Measurements from ENCODE around the gene GNAO1.

The GNAO1 gene

DNA sequence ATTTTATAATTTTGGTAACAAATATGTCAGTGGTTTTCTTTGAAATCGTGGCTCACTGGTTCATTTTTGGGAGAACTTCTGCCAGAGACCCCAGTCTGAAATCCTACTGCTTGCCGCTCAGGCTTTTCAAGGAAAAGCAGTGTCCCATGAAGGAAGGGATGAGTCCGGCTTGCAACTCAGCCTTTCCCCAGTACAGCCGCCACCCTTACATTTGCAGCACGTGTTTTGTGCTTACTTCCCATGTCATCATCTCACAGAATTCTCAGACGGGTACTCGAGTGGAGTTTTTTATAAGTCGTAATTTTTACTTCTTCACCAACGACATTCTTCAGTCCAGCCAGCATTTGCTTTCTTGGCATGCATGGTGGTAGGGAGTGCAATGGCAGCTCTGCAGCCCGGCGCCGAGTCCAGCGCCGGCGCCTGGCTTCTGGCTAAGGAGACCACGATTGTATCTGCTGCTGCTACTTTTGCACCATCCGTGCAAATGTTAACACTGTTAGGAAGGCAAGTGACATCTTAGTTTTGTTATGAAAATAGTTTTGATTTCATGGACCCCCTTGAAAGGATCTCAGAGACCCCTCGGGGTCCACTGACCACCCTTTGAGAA lies 123.1 kb downstream of the GNAO1 start:
- no peak for DNase-seq (ENCODE audit: low read depth)

DNA sequence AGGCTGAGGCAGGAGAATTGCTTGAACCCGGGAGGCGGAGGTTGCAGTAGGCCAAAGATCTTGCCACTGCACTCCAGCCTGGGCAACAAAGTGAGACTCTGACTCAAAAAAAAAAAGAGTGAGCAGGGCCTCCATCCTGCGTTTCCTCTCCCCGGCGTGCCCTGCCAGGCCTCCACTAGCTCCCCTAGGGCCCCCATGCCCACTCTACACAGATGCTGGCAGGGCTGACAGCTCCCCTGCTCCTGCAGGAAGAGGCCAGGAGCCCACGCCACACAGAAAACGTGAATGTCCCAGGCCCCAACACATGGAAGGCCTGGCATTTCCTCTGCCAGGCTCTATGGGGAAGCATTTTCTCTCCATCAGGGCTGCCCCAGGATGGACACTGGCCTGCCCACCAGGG lies 124.7 kb downstream of the GNAO1 start:
- no peak for DNase-seq (ENCODE audit: low read depth)

DNA sequence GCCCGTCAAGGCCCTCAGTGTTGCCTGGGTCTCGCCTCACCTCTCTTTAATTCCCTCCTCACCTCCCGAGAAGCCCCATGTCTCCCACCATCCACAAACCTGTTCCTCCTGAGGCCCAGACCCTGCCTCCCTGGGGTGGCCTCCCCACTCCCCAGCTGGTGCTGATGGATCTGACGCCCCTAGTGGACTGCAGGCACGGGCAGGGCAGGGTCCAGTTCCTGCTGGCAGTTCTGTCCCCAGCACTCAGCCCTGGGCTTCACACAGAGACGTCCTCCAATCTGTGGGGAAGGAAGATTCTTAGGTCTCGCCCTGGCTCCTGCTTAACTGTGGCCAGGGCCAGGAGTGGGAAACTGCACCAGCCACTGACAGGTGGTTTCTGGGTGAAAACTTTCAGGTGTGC lies 125.3 kb downstream of the GNAO1 start:
- no peak for DNase-seq (ENCODE audit: low read depth)

DNA sequence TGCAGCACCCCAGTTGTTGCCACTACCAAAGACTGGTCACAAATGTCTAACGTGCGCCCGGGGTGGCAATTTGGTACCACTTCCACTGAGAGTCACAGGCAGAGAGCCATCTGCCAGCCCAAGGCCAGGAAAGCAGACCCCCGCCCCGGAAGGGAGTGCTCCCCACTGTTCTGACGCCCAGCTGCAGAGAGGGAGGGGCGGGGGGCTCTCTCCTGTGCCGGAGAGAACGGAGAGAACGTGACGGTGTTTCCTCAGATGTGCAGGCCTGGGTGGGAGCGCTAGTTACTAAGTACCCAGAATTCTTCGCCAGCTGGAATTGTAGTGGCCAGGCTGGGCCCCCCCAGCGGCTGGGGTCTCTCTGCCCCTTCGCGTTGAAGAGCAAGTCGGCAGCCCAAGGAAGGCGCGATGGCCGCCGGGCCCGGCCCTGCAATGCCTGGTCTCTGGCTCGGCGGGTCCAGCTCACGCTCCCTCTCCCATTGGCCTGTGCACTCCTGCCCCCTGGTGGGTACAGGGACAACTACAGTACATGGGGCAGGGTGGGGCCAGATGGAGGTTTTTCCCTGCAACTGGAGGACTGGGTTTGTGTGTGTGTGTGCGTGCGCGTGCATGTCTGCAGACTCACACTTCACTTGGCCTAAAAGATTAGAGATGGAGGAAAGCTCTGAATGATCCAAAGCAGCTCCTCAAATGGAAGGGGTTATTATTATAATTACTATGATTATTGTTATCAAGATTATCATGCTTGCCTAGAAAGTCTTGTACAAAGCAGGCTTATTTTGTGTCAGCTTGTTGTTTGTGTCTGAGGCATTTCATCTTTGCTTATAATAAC lies 126.9 kb downstream of the GNAO1 start:
- peak; percentile 74 for DNase-seq (ENCODE audit: low read depth)

DNA sequence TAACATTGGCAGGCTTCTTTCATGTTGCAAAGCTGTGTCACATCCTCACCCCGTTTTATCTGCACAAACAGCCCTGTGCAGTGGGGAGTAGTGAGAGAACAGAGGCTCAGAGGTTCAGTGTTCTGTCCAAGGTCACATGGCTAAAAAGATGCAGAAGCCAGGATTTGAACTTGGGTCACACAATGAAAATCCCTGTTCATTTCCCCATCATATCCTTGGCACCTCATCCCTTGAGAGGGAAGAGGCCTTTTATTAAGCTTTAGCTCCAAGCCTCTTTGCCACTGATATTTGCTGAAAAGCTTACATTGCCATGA lies 127.5 kb downstream of the GNAO1 start:
- DNase-seq (ENCODE audit: low read depth) = no peak

DNA sequence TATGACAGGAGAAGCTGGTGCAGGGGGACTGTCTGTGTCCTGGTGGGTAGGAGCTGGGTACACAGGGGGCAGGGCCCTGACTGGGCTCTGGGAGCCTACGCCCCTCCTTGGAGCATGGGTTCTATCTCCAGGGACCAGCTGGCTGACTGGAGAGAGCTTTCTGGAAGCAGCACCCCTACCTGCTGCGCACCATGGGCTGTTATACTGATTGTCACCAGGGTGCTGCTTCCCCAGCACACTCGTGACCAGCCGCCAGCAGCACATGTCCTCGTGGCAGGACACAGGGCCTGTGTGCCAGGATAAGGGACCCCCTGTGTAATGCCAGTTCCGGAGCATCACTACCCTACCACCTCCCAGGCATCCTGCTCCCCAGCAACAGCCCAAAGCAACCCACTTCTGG lies 128.1 kb downstream of the GNAO1 start:
- no peak for DNase-seq (ENCODE audit: low read depth)

DNA sequence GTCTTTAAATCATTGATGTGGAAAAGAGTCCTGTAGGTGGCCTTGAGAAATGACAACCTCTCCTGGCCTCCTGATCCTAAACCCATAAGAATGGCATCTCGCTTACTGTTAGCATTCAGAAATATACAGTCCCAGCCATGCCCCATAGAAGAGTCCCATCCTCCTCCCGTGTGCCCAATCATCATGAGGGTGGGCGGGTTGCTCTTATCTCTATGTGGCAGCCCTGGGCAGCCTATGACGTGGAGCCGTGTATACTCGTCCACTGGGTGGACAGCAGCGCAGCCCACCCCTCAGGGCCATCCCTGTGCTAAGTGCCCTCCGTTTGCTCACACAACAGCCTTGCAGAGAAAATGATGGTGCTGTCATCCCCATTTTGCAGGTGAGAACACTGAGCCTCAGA lies 128.8 kb downstream of the GNAO1 start:
- DNase-seq (ENCODE audit: low read depth) = no peak

DNA sequence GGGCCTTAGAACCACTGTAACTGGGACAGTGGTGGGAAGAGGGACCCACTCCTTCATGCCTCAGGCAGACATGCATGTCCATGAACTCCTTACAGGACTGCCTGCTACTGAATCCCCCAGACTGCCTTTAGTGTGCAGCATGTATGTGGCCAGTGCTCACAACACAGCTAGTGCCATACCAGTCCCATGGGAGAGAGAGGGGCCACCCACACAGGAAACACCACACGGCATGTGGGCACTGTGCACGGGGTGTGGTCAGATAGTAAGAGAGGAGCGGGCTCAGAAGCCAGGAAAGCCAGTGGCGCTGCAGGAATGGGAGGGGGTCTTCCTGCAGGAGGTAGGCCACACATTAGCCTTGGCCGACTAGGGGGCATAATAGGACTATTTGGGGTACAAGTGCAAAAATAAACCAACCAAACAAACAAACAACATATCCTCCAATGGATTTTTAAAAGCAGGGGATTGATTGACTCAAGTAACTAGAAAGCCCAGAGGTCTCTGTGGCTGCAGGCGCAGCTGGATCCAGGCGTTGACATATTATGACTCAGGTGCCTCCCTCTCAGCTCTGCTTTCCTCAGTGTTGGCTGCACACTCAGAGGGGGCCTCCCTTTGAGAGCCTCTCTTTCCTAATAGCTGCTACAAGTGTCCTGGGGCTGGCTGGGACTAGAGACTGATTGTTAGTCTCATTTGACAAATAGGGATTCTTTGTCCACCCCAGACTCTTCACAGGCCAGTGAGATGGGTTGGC lies 129.7 kb downstream of the GNAO1 start:
- no peak for DNase-seq (ENCODE audit: low read depth)

DNA sequence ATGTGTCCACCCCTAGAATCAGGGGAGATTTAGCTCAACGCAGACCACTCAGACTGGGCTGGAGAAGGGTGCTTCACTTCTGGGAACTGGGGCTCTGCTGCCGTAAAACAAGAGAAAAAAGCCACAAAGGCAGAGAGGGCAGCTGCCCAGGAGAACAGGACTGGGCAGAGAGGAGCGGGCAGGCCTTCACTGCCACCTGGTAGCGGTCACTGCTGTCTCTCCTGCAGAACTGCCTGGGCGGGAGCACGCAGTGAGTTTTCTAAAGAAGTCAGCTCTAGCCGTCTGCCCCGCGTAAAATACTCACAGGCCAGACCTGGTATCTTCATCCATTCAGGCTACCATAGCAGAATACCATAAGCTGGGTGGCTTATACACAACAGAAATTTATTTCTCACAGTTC lies 130.3 kb downstream of the GNAO1 start:
- no peak for DNase-seq (ENCODE audit: low read depth)

DNA sequence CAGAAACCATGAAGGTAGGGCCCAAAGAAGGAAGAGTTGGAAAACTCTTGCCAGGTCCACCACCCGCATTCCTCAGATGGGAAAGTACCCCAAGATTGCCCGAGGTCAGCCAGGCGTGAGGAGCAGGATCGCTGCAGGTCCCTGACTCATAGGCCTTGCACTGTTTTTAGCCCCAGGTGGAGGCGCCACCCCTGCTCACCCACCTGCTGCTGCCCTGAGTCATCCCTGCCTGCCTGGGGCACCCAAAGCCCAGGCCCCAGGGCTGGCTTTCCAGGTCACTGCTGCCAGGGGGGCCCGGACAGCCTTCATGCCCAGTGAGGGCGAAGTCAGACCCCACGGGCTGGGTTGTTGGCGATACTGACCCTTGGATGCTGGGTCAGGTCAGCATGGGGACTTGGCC lies 133.1 kb downstream of the GNAO1 start:
- DNase-seq (ENCODE audit: low read depth) = no peak

DNA sequence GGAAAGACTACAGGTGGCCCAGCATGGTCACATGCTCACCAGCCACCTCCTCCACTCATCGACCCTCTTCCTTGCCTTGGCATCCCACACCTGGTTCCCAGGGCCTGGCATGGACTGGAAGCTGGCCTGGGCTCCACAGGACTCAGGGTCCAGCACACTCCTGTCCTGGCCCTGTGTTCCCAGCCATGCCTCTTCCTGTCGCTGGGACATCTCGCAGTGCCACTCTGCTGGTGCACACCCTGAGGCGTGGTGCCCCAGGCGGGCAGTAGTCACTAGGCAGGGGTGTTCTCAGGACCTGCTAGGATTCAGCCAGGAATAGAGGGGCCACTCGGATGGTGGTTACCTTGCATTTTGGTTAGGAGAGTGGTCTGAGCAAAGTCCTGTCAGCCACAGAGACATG lies 134.7 kb downstream of the GNAO1 start:
- no peak for DNase-seq (ENCODE audit: low read depth)

DNA sequence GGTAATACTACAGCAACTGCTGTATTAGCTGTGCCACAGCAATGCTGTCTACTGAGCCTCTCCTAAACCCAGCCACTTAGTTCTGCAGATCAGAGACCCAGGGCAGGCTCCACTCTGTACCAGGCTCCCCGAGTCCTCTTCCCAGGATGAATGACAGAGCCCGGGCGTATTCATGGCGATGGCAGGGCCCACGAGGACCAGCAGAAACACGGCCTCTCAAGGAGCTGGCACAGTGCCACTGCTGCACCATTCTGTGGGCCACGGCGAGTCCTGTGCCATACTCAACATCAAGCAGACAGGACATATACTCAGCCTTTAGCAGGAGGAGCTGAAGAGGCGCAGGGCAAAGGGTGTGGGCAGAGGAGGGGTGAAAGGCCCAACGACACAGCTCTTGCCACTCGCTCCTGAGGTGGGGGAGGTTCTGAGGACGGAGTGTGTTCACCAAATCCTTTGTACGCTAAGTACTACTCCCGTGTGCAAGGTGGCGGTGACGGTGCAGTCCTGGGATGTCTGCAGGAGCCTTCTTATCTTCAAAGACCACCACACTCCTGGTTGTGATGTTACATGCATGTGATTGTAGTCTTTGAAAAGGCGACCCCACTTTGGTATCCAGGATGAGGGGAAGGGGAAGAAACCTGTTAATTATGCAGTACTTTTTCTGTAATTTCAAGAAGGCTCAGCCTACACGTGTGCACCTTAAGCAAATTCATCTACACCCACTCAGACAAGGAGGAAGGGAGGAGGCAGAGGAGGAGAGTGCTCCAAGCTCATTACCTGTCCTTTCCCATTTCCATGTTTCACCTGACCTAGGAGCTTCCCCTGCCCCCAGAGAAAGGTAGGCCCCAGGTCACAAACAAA lies 136.0 kb downstream of the GNAO1 start:
- DNase-seq (ENCODE audit: low read depth) = no peak

DNA sequence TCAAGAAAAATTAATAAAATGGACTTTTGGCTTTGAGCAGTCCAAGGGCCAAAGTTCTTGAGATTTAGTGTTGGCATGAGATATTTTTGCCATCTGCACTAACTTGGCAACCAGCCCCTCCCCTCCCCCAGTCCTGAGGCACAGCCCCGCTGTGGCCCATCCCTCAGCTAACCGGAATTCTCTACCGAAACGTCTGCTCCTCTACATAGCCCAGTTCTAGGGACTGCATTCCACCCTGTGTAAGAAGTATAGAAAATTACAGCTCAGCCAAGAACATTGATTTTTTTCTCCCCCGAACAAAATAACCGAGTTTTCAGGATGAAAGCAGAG lies 136.6 kb downstream of the GNAO1 start:
- DNase-seq (ENCODE audit: low read depth) = no peak

DNA sequence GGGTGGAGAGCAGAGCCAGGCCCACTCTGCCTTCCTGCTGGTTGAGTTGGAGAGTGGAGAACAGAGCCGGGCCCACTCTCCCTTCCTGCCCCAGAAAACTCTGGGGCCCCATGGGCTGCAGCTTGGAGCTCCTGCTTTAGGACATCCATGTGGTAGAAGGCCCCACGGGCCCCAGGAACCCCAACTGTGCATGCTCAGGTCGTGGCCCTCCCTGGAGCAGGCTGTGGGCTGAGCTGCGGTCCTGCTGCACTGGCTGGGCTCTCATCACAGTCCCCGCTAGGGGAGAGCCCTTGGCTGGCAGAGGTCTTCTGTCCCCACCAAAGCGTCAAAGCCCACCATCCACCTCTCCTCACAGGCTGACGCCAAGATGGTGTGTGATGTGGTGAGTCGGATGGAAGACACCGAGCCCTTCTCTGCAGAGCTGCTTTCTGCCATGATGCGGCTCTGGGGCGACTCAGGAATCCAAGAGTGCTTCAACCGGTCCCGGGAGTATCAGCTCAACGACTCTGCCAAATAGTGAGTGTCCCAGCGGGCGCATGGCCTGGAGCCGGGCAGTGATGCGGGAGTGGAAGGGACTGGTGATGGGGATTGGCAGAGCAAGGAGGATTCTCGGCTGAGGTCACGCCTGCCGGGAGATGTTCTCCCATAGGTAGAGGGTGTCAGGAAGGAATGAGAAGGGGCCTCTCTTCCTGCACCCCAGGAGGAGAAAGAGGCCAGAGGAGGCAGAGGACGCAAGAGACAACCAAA lies 137.2 kb downstream of the GNAO1 start:
- no peak for DNase-seq (ENCODE audit: low read depth)

DNA sequence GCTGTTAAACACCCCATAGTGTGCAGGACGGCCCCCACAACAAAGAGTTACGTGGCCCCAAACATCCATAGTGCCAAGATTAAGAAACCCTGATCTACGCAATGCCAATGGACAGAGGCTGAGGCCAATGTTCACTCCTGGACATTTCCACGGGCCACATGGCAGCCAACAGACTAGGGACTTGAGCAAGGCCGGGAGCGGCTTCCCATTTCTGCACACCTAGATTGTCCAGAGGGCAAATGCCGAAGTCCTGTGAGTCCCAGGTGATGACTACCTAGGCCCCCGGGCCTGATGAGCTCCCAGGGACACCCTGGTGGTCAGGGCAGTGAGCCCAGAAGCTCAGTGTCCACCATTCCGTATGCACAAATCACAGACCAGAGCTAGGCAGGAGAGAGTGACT lies 138.6 kb downstream of the GNAO1 start:
- no peak for DNase-seq (ENCODE audit: low read depth)

DNA sequence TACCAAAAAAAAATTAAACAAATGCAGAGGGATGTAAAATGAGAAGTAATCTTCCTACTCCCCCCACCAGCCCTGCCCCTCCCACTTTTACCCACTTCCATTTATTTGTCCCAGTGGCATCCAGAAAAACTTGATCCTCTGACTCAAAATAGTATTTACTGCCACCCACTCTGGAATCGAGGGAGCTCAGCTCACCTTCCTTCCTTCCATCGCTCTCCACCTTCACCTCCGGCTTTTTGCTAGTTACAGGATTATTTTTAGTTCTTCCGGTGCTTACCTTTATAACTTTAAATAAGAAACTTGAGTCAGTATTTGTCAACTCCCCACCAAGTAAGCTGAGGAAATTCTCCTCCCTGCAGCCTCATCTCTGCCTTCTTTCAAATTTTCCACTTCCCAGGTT lies 139.2 kb downstream of the GNAO1 start:
- DNase-seq (ENCODE audit: low read depth) = no peak

DNA sequence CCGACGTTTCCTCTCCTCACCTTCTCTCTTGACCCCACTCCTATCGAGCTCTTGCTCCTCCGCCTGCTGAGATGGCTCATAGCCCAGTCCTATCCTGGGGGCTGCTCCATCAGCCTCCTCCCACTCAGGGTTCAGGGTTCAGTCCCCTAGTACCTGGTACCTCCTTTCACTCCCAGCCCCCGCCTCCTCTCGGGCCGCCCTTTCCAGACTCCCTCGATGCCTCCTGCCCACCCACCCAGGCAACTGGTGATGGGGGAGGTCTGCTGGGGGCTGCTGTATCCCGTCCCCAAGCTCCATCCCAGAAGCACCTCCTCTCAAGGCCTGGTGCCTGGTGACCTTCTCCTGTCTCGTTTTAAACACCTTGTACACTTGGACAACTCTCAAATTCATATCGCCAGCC lies 140.1 kb downstream of the GNAO1 start:
- DNase-seq (ENCODE audit: low read depth) = no peak

DNA sequence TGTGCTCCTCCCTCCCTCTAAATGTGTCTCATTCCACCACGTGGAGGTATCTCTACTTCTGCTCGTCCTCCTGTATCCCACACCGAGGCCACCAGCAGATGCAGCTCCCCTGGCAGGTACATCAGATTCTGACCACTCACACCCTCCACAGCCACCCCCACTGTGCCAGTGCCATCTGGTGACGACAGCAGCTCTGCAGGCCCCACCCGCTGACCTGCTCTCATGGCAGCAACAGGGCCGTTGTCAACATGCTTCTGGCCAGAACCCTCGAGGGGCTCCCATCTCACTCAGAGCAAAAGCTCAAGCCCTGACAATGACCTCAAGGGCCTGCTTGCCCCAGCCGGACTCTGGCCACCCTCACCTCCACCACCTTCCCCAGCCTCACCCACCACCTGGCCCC lies 140.6 kb downstream of the GNAO1 start:
- DNase-seq (ENCODE audit: low read depth) = no peak

DNA sequence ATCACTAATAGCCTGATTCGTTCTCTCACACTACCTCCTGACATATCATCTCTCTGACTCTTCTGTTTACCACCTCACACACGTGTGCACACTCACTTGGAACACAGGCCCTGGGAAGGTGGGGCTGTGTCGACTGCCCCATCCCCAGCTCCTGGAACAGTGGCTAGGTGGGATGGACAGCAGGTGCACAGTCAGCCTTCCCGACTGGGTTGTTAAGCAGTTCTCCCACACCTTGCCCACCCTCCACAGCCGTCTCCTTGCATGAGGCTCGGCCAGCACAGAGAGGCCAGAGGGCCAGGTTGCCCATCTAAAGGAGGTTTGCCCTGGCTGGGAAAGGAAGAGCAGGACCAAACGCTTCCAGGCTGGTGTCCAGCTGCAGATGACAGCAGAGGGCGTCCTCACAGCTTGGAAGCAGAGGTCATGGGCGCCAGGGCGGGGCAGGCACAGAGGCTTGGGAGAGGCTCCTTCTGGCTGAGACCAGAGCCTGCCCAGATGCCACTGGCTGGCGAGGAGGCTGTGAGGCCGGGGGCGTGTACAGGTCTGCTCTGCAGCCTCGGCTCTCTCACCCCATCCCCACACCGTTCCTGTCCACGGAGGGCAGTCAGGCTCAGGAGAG lies 141.3 kb downstream of the GNAO1 start:
- DNase-seq (ENCODE audit: low read depth) = no peak

DNA sequence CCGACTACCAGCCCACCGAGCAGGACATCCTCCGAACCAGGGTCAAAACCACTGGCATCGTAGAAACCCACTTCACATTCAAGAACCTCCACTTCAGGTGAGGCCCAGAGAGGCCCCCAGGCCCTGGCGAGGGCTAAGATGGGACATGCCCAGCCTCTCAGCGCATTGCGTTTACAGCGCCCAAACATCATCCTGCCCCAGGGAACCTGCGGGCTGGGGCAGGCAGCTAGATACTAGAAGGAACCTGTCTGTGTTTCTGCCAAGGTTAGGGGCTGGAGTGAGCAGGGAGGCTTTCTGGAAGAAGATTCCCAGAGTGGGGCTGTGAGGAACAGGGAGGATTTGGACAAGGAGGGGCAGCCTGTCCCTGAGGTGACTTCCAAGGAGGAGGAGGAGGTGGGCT lies 143.5 kb downstream of the GNAO1 start:
- DNase-seq (ENCODE audit: low read depth) = no peak

DNA sequence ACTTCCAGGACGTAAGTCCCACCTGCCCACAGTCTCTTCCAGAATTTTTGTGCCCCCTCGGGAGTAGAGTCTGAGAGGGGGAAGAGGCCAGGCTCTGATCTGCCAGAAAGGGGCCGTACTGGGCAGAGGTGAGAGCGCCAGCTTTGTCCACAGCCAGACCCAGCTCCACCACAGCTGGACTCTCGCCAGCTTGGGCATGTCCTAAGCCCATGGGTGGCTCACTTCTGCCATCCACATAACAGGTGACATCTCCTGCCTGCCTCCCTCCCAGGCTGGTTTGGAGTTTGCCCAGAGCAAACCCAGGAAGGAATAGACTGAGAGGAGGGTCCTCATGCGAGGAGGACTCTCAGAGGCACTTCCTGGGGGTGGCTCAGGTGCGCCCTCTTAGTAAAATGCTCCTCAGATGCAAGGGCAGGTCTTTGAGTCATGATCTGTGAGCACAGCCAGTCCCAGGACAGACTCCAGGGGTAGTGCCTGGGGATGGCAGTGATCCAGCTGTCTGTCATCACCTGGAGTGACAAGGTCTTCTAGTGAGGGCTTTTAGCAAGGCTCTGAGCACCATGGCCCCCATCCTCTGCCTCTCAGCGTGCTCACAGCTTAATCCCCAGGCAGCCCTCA lies 144.9 kb downstream of the GNAO1 start:
- DNase-seq (ENCODE audit: low read depth) = no peak

Data from activated T-cell treated with anti-CD3 and anti-CD28 coated beads for 48 hours (primary cell).